ENCODE results near the gene RTN3. TPM values are rescaled to one million over a fixed set of nuclear protein-coding genes. Genes with fewer than 3 reads are reported as not detected.

Gene RTN3
- total RNA-seq, 1 donor from 2014 or later, result 45.0 TPM

DNA sequence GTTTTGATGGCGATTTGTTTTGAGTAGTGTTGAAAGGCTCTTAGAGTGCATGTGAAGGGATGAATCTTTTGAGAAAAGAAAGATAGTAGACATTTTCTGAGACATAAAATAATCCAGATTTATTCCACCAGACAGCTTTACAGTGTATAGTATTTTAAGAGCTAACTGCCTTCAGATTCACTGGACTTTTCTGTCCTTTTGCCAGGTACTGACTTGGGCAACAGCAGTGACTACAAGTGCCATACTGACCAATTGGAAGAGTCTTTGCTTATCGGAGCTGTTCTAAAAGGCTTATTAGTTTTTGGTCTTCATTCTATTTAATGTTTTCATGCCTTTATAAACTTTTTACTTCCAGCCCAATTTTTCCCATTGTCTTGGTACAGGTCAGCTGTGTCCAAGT is 32.5 kb downstream of the RTN3 start:
- intact Hi-C loops (cut with micrococcal nuclease), result loop anchor here (10.0 kb wide), 1 partner anchor 49 kb away; no protein-coding TSS in a partner anchor
- peaks cover 15% of the 10 kb centered on the region for H3K4me1 ChIP-seq
- no peak overlapping the region for H3K4me3 ChIP-seq
- H3K36me3 ChIP-seq, result no peaks in the 10 kb centered on the region
- no peaks in the 10 kb centered on the region for H3K9me3 ChIP-seq (replicated peaks)
- TF ChIP-seq, protein P1, sequence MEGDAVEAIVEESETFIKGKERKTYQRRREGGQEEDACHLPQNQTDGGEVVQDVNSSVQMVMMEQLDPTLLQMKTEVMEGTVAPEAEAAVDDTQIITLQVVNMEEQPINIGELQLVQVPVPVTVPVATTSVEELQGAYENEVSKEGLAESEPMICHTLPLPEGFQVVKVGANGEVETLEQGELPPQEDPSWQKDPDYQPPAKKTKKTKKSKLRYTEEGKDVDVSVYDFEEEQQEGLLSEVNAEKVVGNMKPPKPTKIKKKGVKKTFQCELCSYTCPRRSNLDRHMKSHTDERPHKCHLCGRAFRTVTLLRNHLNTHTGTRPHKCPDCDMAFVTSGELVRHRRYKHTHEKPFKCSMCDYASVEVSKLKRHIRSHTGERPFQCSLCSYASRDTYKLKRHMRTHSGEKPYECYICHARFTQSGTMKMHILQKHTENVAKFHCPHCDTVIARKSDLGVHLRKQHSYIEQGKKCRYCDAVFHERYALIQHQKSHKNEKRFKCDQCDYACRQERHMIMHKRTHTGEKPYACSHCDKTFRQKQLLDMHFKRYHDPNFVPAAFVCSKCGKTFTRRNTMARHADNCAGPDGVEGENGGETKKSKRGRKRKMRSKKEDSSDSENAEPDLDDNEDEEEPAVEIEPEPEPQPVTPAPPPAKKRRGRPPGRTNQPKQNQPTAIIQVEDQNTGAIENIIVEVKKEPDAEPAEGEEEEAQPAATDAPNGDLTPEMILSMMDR (IDR thresholded peaks at IDR 0.05; ENCODE audit: borderline replicate concordance), result no peak
- DNase-seq, result no peak
- H3K27ac ChIP-seq (replicated peaks), result no peak overlapping the region
- no peaks in the 10 kb centered on the region for H3K27me3 ChIP-seq (ENCODE audit: low read depth)

- no peak overlapping the region for H3K27ac ChIP-seq (replicated peaks)
- intact Hi-C loops (cut with micrococcal nuclease), result loop anchor here (10.0 kb wide), 1 partner anchor 51 kb away; no protein-coding TSS in a partner anchor
- H3K4me1 ChIP-seq, result no peaks in the 10 kb centered on the region
- TF ChIP-seq, protein P1 (IDR thresholded peaks at IDR 0.05; ENCODE audit: borderline replicate concordance), result no peak
- no peak overlapping the region for H3K4me3 ChIP-seq
- no peaks in the 10 kb centered on the region for H3K9me3 ChIP-seq (replicated peaks)
- no peak for DNase-seq
- no peaks in the 10 kb centered on the region for H3K36me3 ChIP-seq
- no peaks in the 10 kb centered on the region for H3K27me3 ChIP-seq (ENCODE audit: low read depth)
Observed at GRCh38 chr11:63716046-63716445, 34.7 kb downstream of the RTN3 start.

DNA sequence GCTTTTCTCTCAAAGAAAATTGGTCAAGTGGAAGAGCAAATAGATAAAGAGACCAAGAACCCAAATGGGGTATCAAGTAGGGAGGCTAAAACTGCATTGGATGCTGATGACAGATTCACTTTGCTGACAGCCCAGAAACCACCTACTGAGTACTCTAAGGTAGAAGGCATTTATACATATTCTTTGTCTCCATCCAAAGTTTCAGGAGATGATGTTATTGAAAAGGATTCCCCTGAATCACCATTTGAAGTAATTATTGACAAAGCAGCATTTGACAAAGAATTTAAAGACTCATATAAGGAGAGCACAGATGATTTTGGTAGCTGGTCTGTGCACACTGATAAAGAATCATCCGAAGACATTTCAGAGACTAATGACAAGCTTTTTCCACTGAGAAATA is 37.7 kb downstream of the RTN3 start:
- intact Hi-C loops (cut with micrococcal nuclease), result loop anchor here (10.0 kb wide), 1 partner anchor 54 kb away; no protein-coding TSS in a partner anchor
- Histone ChIP-seq H3K27ac (replicated peaks) (no peak overlapping the region), H3K27me3 (ENCODE audit: low read depth) (no peaks in the 10 kb centered on the region), H3K36me3 (no peaks in the 10 kb centered on the region), H3K9me3 (replicated peaks) (no peaks in the 10 kb centered on the region), H3K4me1 (no peaks in the 10 kb centered on the region), H3K4me3 (no peak overlapping the region)
- no peak for DNase-seq
- TF ChIP-seq, protein P1 (IDR thresholded peaks at IDR 0.05; ENCODE audit: borderline replicate concordance), result no peak

DNA sequence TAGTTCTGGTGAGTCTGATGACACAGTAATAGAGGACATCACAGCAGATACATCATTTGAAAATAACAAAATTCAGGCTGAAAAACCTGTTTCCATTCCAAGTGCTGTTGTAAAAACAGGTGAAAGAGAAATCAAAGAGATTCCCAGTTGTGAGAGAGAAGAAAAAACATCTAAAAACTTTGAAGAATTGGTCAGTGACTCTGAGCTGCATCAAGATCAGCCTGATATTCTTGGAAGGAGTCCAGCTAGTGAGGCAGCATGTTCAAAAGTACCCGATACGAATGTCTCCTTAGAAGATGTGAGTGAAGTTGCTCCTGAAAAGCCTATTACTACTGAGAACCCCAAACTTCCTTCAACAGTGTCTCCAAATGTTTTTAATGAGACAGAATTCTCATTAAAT is 38.7 kb downstream of the RTN3 start:
- Histone ChIP-seq H3K4me3 (no peak overlapping the region), H3K27me3 (ENCODE audit: low read depth) (no peaks in the 10 kb centered on the region), H3K4me1 (no peaks in the 10 kb centered on the region), H3K27ac (replicated peaks) (no peak overlapping the region), H3K9me3 (replicated peaks) (no peaks in the 10 kb centered on the region), H3K36me3 (no peaks in the 10 kb centered on the region)
- intact Hi-C loops (cut with micrococcal nuclease), result loop anchor here (10.0 kb wide), 1 partner anchor 55 kb away; no protein-coding TSS in a partner anchor
- DNase-seq, result no peak
- TF ChIP-seq, protein P1 (IDR thresholded peaks at IDR 0.05; ENCODE audit: borderline replicate concordance), result no peak

DNA sequence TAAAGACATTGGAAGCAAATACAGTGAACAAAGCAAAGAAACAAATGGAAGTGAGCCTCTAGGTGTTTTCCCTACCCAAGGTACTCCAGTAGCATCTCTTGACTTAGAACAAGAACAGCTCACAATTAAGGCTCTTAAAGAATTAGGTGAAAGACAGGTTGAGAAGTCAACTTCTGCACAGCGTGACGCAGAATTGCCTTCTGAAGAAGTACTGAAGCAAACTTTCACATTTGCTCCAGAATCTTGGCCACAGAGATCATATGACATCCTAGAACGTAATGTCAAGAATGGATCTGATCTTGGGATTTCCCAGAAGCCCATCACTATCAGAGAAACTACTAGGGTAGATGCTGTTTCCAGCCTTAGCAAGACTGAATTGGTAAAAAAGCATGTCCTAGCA is 39.3 kb downstream of the RTN3 start:
- H3K4me3 ChIP-seq, result no peak overlapping the region
- intact Hi-C loops (cut with micrococcal nuclease), result no loop called here
- TF ChIP-seq, protein P1 (IDR thresholded peaks at IDR 0.05; ENCODE audit: borderline replicate concordance), result no peak
- H3K27ac ChIP-seq (replicated peaks), result no peak overlapping the region
- H3K36me3 ChIP-seq, result no peaks in the 10 kb centered on the region
- no peak for DNase-seq
- no peaks in the 10 kb centered on the region for H3K9me3 ChIP-seq (replicated peaks)
- H3K4me1 ChIP-seq, result no peaks in the 10 kb centered on the region
- no peaks in the 10 kb centered on the region for H3K27me3 ChIP-seq (ENCODE audit: low read depth)

All from left ventricle myocardium inferior (tissue), 1 donor.